Endothelial cell (in vitro differentiated cells): Measurements from ENCODE around the gene DCTD. TPM values are rescaled to one million over a fixed set of nuclear protein-coding genes. Genes with fewer than 3 reads are reported as not detected.
A peak's percentile ranks its signal among the peaks of the same experiment; 100 is the strongest.

ENCODE experiments used
- DNase-seq: peaks from one replicate; pipeline ENCODE4 v3.0.0; 2021; ENCODE audit warnings: low spot score
- H3K27ac Mint-ChIP-seq: one replicate; pipeline ENCODE4 v1.8.0; 2021; ENCODE audit warnings: mixed read lengths, inconsistent platforms; ENCODE audit not compliant: unreplicated experiment
- H3K27me3 Mint-ChIP-seq: one replicate; pipeline ENCODE4 v1.8.0; 2021; ENCODE audit warnings: mild to moderate bottlenecking, moderate library complexity, mixed read lengths, inconsistent platforms; ENCODE audit not compliant: unreplicated experiment
- H3K36me3 Mint-ChIP-seq: one replicate; pipeline ENCODE4 v1.8.0; 2021; ENCODE audit warnings: mild to moderate bottlenecking, low read depth, mixed read lengths, inconsistent platforms; ENCODE audit not compliant: unreplicated experiment
- H3K4me1 Mint-ChIP-seq: one replicate; pipeline ENCODE4 v1.8.0; 2021; ENCODE audit warnings: mild to moderate bottlenecking, mixed read lengths, inconsistent platforms; ENCODE audit not compliant: unreplicated experiment
- H3K4me3 Mint-ChIP-seq: one replicate; pipeline ENCODE4 v1.8.0; 2021; ENCODE audit warnings: mild to moderate bottlenecking, mixed read lengths, inconsistent platforms; ENCODE audit not compliant: unreplicated experiment
- H3K9me3 Mint-ChIP-seq: one replicate; pipeline ENCODE4 v1.8.0; 2021; ENCODE audit warnings: mixed read lengths, inconsistent platforms; ENCODE audit not compliant: unreplicated experiment
- CTCF ChIP-seq: fragments of 200-600 bp; sonication (generic); IDR thresholded peaks from one replicate; pipeline ENCODE4 v1.5.0; 2021; ENCODE audit warnings: antibody characterized with exemption; ENCODE audit not compliant: unreplicated experiment
- total RNA-seq: library from RNA; stranded (reverse); fragmentation: NEBNext Ultra II Directional; extraction: Animal tissue kit (Norgen Biotek cat#: 25700); gene quantifications from one replicate; pipeline ENCODE4 v1.2.1, GENCODE V29; 2021; ENCODE audit not compliant: unreplicated experiment

Gene DCTD
- total RNA-seq, 1 donor from 2014 or later, result 115 TPM

- no peaks in the 10 kb centered on the region for H3K9me3 Mint-ChIP-seq
- no peak overlapping the region for H3K27ac Mint-ChIP-seq
- no peaks in the 10 kb centered on the region for H3K27me3 Mint-ChIP-seq
- no peak overlapping the region for H3K4me3 Mint-ChIP-seq
- no peak for TF ChIP-seq CTCF
- no peak for DNase-seq
- H3K4me1 Mint-ChIP-seq, result no peaks in the 10 kb centered on the region
- no peaks in the 10 kb centered on the region for H3K36me3 Mint-ChIP-seq
Measured at GRCh38 chr4:182925855-182926254, 8.7 kb upstream of the DCTD start.

- Mint-ChIP-seq H3K27ac (no peak overlapping the region), H3K4me1 (no peaks in the 10 kb centered on the region), H3K27me3 (no peaks in the 10 kb centered on the region), H3K36me3 (no peaks in the 10 kb centered on the region), H3K4me3 (no peak overlapping the region), H3K9me3 (no peaks in the 10 kb centered on the region)
- DNase-seq, result peak; percentile 57
- no peak for TF ChIP-seq CTCF
Measured at GRCh38 chr4:182925298-182925757, 8.1 kb upstream of the DCTD start.

- Mint-ChIP-seq H3K36me3 (no peaks in the 10 kb centered on the region), H3K4me1 (no peaks in the 10 kb centered on the region), H3K27ac (no peak overlapping the region), H3K4me3 (no peak overlapping the region), H3K9me3 (no peaks in the 10 kb centered on the region), H3K27me3 (no peaks in the 10 kb centered on the region)
- DNase-seq, result no peak
- TF ChIP-seq CTCF, result no peak
Measured at GRCh38 chr4:182924497-182924896, 7.3 kb upstream of the DCTD start.

GRCh38 chr4:182923796-182924340 lies 6.7 kb upstream of the DCTD start:
- Mint-ChIP-seq H3K36me3 (no peaks in the 10 kb centered on the region), H3K9me3 (no peaks in the 10 kb centered on the region), H3K27ac (no peak overlapping the region), H3K4me1 (no peaks in the 10 kb centered on the region), H3K27me3 (peaks cover under 1% of the 10 kb centered on the region), H3K4me3 (no peak overlapping the region)
- no peak for TF ChIP-seq CTCF
- no peak for DNase-seq

GRCh38 chr4:182923366-182923765 lies 6.2 kb upstream of the DCTD start:
- Mint-ChIP-seq H3K4me1 (no peaks in the 10 kb centered on the region), H3K36me3 (no peaks in the 10 kb centered on the region), H3K9me3 (no peaks in the 10 kb centered on the region), H3K27me3 (peaks cover 1% of the 10 kb centered on the region), H3K4me3 (no peak overlapping the region), H3K27ac (no peak overlapping the region)
- no peak for DNase-seq
- no peak for TF ChIP-seq CTCF
